ENCODE data around the gene KLHL42.
A peak's percentile ranks its signal among the peaks of the same experiment; 100 is the strongest.

DNA sequence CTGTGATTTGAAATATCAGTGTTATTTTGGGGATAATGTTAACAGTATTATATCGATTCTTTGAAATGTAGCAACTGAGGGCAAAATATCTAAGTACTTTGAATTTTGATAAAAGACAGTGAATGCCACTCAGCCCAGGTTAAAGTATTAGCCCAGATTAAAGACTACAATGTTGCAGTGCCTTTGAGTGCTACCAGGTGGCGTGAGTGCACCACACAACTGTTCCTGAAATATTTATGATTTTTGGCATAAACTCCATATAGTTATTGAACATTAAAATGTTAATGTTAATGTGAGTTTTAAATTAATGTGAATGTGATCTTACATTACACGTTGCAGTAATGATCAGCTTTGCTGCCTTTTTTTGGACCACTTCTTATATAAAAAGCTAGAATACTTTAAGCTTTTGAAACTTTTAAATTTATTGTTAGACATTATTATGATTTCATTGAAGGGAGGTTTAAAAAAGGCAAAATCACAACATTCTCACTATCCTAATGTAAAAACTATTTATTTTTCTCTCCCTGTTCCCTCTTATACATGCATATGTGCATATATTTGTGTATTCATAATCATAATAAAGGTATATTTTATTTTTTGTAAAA is 46.9 kb upstream of the KLHL42 start:
- TF ChIP-seq CTCF (IDR thresholded peaks at IDR 0.05) (peak; percentile 93), JUNB (IDR thresholded peaks at IDR 0.05) (no peak), FOSB (CRISPR knock-in tag; IDR thresholded peaks at IDR 0.05) (no peak), CHD2 (IDR thresholded peaks at IDR 0.05; ENCODE audit: low read length, partially characterized antibody) (no peak), KDM1A (IDR thresholded peaks at IDR 0.05; ENCODE audit: low read depth) (no peak), ZNF302 (CRISPR knock-in tag; IDR thresholded peaks at IDR 0.05) (no peak)
- TF ChIP-seq, protein P1, sequence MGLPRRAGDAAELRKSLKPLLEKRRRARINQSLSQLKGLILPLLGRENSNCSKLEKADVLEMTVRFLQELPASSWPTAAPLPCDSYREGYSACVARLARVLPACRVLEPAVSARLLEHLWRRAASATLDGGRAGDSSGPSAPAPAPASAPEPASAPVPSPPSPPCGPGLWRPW (IDR thresholded peaks at IDR 0.05): no peak
